Measurements from ENCODE around the gene ROCK1.

DNA sequence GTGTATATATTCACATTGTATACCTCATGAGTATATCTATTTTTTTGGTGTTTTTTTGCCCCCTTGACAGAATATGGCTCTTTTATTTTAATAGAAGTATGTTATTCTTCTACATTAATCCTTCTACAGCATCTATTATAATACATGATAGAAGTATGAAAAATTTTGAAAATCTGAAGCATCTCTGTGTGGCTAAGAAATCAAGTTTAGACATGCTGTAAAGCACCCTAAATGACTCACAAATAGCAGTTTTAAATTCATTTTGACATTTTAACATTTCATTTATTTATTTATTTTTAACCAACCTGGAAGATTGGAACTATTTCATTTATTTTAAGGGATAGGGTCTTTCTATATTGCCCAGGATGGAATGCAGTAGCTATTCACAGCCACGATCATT is 33.8 kb upstream of the ROCK1 start:
- no peak for TF ChIP-seq CTCF (IDR thresholded peaks at IDR 0.05; ENCODE audit: extremely low read depth in 1 of 2, insufficient read depth in 1 of 2, low read depth in 1 of 2, low read length in 2 of 2)
- TF ChIP-seq MYC (IDR thresholded peaks at IDR 0.05; ENCODE audit: low read depth, low read length), result no peak
